ENCODE results near the gene CDK5. TPM values are rescaled to one million over a fixed set of nuclear protein-coding genes. Genes with fewer than 3 reads are reported as not detected.

CDK5 gene
- total and polyA plus RNA-seq, 9 of the 15 experiments (the other 6 are each of a cell fraction or from before 2014, with no cell fraction given), result 3.2 to 38.0 (median 27.5) TPM

DNA sequence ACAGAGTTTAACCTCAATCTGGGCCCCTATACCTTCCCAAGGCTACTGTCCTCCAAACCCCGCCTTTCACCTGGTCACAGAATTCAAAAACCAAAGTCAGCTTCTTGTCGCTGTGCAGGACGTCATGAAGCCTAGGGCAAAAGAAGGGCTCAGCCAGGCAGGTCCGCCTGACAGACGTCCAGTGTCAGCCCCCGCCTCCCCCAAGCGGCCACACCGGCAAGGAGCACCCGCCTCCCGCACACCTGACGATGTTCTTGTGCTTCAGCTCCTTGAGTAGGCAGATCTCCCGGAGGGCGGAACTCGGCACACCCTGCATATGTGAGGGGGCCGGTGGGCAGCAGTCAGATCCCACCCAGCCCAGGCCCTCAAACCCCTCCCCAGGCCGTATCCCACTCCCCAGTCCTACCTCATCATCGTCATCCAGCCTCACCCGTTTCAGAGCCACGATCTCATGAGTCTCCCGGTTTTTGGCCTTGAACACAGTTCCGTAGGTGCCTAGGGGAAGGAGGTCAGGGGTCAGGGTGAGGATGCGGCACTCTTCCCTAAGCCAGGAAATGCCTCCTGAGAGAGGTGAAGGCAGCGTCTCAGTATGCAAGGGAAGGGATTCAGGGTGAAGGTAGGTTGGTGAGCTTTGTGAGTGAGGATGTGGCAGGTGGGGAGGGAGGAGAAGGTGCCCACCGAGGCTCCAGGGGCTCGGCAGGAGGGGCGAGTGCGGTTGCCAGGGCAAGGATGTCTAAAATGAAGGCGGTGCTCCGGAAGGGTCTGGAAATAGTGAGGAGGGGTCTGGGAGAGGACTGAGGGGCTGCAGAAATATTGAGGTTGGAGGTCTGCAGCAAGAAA is 811 bp downstream of the CDK5 start (continued):
- TF ChIP-seq FOXK1 (CRISPR knock-in tag; IDR thresholded peaks at IDR 0.05; ENCODE audit: borderline replicate concordance) (0 out of 2 replicates have a peak, but pooled peaks have one; percentile 23), BHLHE40 (IDR thresholded peaks at IDR 0.05; ENCODE audit: low read length) (0 out of 2 replicates have a peak, but pooled peaks have one; percentile 19), SNRNP70 (optimal IDR thresholded peaks at IDR 0.05; ENCODE audit: low read depth, low read length) (peak; percentile 75), ARHGAP35 (IDR thresholded peaks at IDR 0.05; ENCODE audit: partially characterized antibody) (peak; percentile 40), JUND (IDR thresholded peaks at IDR 0.05; ENCODE audit: borderline replicate concordance, low read depth, low read length) (0 out of 2 replicates have a peak, but pooled peaks have one; percentile 2), JUND (tag; IDR thresholded peaks at IDR 0.05; ENCODE audit: borderline replicate concordance, low read depth, low read length) (no peak), HMG20B (CRISPR knock-in tag; IDR thresholded peaks at IDR 0.05) (no peak), ZNF263 (CRISPR knock-in tag; IDR thresholded peaks at IDR 0.05; ENCODE audit: borderline replicate concordance) (peak; percentile 60; the same call in 1 of the 2 replicates), HBP1 (CRISPR knock-in tag; IDR thresholded peaks at IDR 0.05) (0 out of 2 replicates have a peak, but pooled peaks have one; percentile 30), RBM39 (optimal IDR thresholded peaks at IDR 0.05; ENCODE audit: low read depth, low read length) (no peak), POLR2A (conservative IDR thresholded peaks at IDR 0.05) (no peak), ZNF316 (IDR thresholded peaks at IDR 0.05) (no peak), SIX5 (IDR thresholded peaks at IDR 0.05; ENCODE audit: borderline replicate concordance in 1 of 2, insufficient read depth in 1 of 2, low read depth in 1 of 2, low read length in 2 of 2) (no peak)
- TF ChIP-seq, protein P1, sequence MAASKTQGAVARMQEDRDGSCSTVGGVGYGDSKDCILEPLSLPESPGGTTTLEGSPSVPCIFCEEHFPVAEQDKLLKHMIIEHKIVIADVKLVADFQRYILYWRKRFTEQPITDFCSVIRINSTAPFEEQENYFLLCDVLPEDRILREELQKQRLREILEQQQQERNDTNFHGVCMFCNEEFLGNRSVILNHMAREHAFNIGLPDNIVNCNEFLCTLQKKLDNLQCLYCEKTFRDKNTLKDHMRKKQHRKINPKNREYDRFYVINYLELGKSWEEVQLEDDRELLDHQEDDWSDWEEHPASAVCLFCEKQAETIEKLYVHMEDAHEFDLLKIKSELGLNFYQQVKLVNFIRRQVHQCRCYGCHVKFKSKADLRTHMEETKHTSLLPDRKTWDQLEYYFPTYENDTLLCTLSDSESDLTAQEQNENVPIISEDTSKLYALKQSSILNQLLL (CRISPR knock-in tag; IDR thresholded peaks at IDR 0.05; ENCODE audit: borderline replicate concordance), result no peak
- TF ChIP-seq, protein P2, sequence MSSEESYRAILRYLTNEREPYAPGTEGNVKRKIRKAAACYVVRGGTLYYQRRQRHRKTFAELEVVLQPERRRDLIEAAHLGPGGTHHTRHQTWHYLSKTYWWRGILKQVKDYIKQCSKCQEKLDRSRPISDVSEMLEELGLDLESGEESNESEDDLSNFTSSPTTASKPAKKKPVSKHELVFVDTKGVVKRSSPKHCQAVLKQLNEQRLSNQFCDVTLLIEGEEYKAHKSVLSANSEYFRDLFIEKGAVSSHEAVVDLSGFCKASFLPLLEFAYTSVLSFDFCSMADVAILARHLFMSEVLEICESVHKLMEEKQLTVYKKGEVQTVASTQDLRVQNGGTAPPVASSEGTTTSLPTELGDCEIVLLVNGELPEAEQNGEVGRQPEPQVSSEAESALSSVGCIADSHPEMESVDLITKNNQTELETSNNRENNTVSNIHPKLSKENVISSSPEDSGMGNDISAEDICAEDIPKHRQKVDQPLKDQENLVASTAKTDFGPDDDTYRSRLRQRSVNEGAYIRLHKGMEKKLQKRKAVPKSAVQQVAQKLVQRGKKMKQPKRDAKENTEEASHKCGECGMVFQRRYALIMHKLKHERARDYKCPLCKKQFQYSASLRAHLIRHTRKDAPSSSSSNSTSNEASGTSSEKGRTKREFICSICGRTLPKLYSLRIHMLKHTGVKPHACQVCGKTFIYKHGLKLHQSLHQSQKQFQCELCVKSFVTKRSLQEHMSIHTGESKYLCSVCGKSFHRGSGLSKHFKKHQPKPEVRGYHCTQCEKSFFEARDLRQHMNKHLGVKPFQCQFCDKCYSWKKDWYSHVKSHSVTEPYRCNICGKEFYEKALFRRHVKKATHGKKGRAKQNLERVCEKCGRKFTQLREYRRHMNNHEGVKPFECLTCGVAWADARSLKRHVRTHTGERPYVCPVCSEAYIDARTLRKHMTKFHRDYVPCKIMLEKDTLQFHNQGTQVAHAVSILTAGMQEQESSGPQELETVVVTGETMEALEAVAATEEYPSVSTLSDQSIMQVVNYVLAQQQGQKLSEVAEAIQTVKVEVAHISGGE (CRISPR knock-in tag; IDR thresholded peaks at IDR 0.05), result no peak

Data from K562 (cell line).